HEK293T (cell line): ENCODE measurements around the gene ISM2.

ENCODE experiments used
- ARNT ChIP-seq: fragments of 450-650 bp; IDR thresholded peaks from 2 replicates; pipeline ENCODE4 v1.6.1; 2017; ENCODE audit warnings: mild to moderate bottlenecking
- BHLHE40 ChIP-seq: fragments of 450-650 bp; IDR thresholded peaks from 2 replicates; pipeline ENCODE4 v1.6.1; 2016; ENCODE audit warnings: mild to moderate bottlenecking, moderate library complexity, borderline replicate concordance
- FOXA1 ChIP-seq: fragments of 450-650 bp; IDR thresholded peaks from 2 replicates; pipeline ENCODE4 v1.6.1; 2016; ENCODE audit warnings: mild to moderate bottlenecking
- FOXK2 ChIP-seq: fragments of 450-650 bp; IDR thresholded peaks from 2 replicates; pipeline ENCODE4 v1.6.1; 2016; ENCODE audit warnings: mild to moderate bottlenecking
- FOXM1 ChIP-seq: fragments of 450-650 bp; IDR thresholded peaks from 2 replicates; pipeline ENCODE4 v1.6.1; 2017; ENCODE audit warnings: mild to moderate bottlenecking, borderline replicate concordance
- HDGF ChIP-seq: fragments of 450-650 bp; IDR thresholded peaks from 2 replicates; pipeline ENCODE4 v1.6.1; 2017; ENCODE audit warnings: antibody characterized with exemption, borderline replicate concordance
- LEF1 ChIP-seq: fragments of 450-650 bp; IDR thresholded peaks from 2 replicates; pipeline ENCODE4 v1.6.1; 2017; ENCODE audit warnings: mild to moderate bottlenecking, borderline replicate concordance
- NFRKB ChIP-seq: fragments of 450-650 bp; IDR thresholded peaks from 2 replicates; pipeline ENCODE4 v1.6.1; 2016; ENCODE audit warnings: mild to moderate bottlenecking, moderate library complexity
- SP1 ChIP-seq: fragments of 450-650 bp; IDR thresholded peaks from 2 replicates; pipeline ENCODE4 v1.6.1; 2017
- SUZ12 ChIP-seq: fragments of 450-650 bp; IDR thresholded peaks from 2 replicates; pipeline ENCODE4 v1.6.1; 2016; ENCODE audit warnings: mild to moderate bottlenecking
- TARDBP ChIP-seq: fragments of 450-650 bp; IDR thresholded peaks from 2 replicates; pipeline ENCODE4 v1.6.1; 2016
- ZNF384 ChIP-seq: fragments of 450-650 bp; IDR thresholded peaks from 2 replicates; pipeline ENCODE4 v1.6.1; 2016
- TF ChIP-seq, protein P1 (sequence below): fragments of 450-650 bp; IDR thresholded peaks from 2 replicates; pipeline ENCODE4 v1.6.1; 2016

DNA sequence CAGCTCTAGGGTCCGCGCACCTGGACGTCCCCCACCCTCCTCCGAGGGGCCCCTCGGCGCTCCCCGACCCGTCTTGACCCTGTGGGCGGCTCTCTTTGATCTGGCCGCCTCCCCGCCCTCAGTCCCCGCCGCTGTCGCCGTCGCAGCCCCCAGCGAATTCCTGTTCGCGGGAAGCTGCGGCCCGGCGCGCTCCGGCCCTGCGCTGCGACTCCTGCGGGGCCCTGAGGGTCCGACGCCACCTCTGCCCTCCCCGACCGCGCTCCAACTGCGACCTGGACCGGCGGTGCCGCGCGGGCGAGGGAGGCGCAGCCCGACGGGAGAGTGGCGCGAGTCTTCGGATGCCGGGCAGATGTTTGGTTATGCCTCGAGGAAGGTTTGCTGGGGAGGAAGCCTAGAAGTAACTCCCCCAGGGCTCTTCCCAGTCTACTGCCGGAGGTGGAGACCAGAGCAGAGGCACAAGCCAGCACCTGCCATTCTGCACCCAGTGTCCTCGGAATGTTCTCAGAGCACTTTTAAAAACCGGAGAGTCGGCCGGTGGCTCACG, 440 bp upstream of the ISM2 start:
- TF ChIP-seq SP1 (no peak), LEF1 (no peak), SUZ12 (no peak), TARDBP (no peak), HDGF (no peak), BHLHE40 (no peak), NFRKB (no peak), FOXK2 (no peak), FOXA1 (no peak), FOXM1 (no peak), ARNT (no peak), ZNF384 (no peak)
- TF ChIP-seq, protein P1, sequence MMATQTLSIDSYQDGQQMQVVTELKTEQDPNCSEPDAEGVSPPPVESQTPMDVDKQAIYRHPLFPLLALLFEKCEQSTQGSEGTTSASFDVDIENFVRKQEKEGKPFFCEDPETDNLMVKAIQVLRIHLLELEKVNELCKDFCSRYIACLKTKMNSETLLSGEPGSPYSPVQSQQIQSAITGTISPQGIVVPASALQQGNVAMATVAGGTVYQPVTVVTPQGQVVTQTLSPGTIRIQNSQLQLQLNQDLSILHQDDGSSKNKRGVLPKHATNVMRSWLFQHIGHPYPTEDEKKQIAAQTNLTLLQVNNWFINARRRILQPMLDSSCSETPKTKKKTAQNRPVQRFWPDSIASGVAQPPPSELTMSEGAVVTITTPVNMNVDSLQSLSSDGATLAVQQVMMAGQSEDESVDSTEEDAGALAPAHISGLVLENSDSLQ, result no peak
